Activated CD8-positive, alpha-beta T cell treated with anti-CD3 and anti-CD28 coated beads for 36 hours (primary cell): ENCODE data around the gene HBA1. TPM values are rescaled to one million over a fixed set of nuclear protein-coding genes. Genes with fewer than 3 reads are reported as not detected.
"Not testable (repeated sequence)": the region's sequence is repeated elsewhere in the genome, so short reads cannot be mapped to it uniquely, and the experiment has no call there.

Experiments
- ATAC-seq: fragments of 200-7000 bp; cut with Tn5 transposase; one replicate; pipeline ENCODE4 v1.10.0; 2021; ENCODE audit warnings: mild to moderate bottlenecking, moderate library complexity
- CTCF ChIA-PET: fragments of 350-600 bp; sonication (Branson Sonifier 250); formaldehyde crosslinking; loops from one replicate; lab custom pipeline; 2021; ENCODE audit warnings: antibody characterized with exemption; lab: Charles Lee
- POLR2A ChIA-PET: fragments of 350-600 bp; sonication (Branson Sonifier 250); formaldehyde crosslinking; loops from one replicate; lab custom pipeline; 2021; ENCODE audit warnings: antibody characterized with exemption; lab: Charles Lee
- DNase-seq: peaks from one replicate; pipeline ENCODE4 v3.0.0-alpha.2; 2020
- H3K27ac Mint-ChIP-seq: one replicate; pipeline ENCODE4 v1.8.0; 2021; ENCODE audit warnings: mild to moderate bottlenecking, mixed read lengths
- H3K27me3 Mint-ChIP-seq: one replicate; pipeline ENCODE4 v1.8.0; 2021; ENCODE audit warnings: mixed read lengths
- H3K36me3 Mint-ChIP-seq: one replicate; pipeline ENCODE4 v1.8.0; 2021; ENCODE audit warnings: low read depth, mixed read lengths
- H3K4me1 Mint-ChIP-seq: one replicate; pipeline ENCODE4 v1.8.0; 2021; ENCODE audit warnings: low read depth, mixed read lengths
- H3K4me3 Mint-ChIP-seq: one replicate; pipeline ENCODE4 v1.8.0; 2021; ENCODE audit warnings: mild to moderate bottlenecking, moderate library complexity, mixed read lengths
- H3K9me3 Mint-ChIP-seq: one replicate; pipeline ENCODE4 v1.8.0; 2021; ENCODE audit warnings: mixed read lengths
- intact Hi-C: fragments of 100-400 bp; cut with micrococcal nuclease; formaldehyde crosslinking; loops from one replicate; pipeline ENCODE4 v1.10.0; 2022
- total RNA-seq, 2 experiments: library from RNA; stranded (reverse); gene quantifications; one replicate each; pipeline ENCODE4 v1.2.3, GENCODE V29; 2021
- TF ChIP-seq, protein P1 (sequence below): fragments of 200-600 bp; IDR thresholded peaks from one replicate; pipeline ENCODE4 v1.8.0; 2022; ENCODE audit warnings: antibody characterized with exemption, mild to moderate bottlenecking

Gene HBA1
- total RNA-seq, 2 experiments from 2014 or later: not detected

DNA sequence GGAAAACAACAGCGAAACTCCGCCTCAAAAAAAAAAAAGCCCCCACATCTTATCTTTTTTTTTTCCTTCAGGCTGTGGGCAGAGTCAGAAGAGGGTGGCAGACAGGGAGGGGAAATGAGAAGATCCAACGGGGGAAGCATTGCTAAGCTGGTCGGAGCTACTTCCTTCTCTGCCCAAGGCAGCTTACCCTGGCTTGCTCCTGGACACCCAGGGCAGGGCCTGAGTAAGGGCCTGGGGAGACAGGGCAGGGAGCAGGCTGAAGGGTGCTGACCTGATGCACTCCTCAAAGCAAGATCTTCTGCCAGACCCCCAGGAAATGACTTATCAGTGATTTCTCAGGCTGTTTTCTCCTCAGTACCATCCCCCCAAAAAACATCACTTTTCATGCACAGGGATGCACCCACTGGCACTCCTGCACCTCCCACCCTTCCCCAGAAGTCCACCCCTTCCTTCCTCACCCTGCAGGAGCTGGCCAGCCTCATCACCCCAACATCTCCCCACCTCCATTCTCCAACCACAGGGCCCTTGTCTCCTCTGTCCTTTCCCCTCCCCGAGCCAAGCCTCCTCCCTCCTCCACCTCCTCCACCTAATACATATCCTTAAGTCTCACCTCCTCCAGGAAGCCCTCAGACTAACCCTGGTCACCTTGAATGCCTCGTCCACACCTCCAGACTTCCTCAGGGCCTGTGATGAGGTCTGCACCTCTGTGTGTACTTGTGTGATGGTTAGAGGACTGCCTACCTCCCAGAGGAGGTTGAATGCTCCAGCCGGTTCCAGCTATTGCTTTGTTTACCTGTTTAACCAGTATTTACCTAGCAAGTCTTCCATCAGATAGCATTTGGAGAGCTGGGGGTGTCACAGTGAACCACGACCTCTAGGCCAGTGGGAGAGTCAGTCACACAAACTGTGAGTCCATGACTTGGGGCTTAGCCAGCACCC, 1.2 kb upstream of the HBA1 start:
- Mint-ChIP-seq H3K36me3 (no peaks in the 10 kb centered on the region), H3K9me3 (no peaks in the 10 kb centered on the region), H3K27ac (no peak overlapping the region), H3K27me3 (peaks cover 56% of the 10 kb centered on the region), H3K4me1 (peaks cover 20% of the 10 kb centered on the region), H3K4me3 (no peak overlapping the region)
- intact Hi-C loops: no loop called here
- CTCF ChIA-PET: interaction anchor here (0.9 to 1.7 kb wide), 2 partner anchors 78 to 109 kb away, joined by 3 to 5 read pairs; no protein-coding TSS in a partner anchor
- DNase-seq (no peak), ATAC-seq (no peak)
- TF ChIP-seq, protein P1, sequence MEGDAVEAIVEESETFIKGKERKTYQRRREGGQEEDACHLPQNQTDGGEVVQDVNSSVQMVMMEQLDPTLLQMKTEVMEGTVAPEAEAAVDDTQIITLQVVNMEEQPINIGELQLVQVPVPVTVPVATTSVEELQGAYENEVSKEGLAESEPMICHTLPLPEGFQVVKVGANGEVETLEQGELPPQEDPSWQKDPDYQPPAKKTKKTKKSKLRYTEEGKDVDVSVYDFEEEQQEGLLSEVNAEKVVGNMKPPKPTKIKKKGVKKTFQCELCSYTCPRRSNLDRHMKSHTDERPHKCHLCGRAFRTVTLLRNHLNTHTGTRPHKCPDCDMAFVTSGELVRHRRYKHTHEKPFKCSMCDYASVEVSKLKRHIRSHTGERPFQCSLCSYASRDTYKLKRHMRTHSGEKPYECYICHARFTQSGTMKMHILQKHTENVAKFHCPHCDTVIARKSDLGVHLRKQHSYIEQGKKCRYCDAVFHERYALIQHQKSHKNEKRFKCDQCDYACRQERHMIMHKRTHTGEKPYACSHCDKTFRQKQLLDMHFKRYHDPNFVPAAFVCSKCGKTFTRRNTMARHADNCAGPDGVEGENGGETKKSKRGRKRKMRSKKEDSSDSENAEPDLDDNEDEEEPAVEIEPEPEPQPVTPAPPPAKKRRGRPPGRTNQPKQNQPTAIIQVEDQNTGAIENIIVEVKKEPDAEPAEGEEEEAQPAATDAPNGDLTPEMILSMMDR: no peak
- POLR2A ChIA-PET: no interaction called here

DNA sequence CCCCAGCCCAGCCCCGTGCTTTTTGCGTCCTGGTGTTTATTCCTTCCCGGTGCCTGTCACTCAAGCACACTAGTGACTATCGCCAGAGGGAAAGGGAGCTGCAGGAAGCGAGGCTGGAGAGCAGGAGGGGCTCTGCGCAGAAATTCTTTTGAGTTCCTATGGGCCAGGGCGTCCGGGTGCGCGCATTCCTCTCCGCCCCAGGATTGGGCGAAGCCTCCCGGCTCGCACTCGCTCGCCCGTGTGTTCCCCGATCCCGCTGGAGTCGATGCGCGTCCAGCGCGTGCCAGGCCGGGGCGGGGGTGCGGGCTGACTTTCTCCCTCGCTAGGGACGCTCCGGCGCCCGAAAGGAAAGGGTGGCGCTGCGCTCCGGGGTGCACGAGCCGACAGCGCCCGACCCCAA, 474 bp upstream of the HBA1 start:
- CTCF ChIA-PET: interaction anchor here (1.7 kb wide), 1 partner anchor 79 kb away, joined by 5 read pairs; no protein-coding TSS in a partner anchor
- intact Hi-C loops, H3K9me3 Mint-ChIP-seq, POLR2A ChIA-PET, H3K4me3 Mint-ChIP-seq, H3K27ac Mint-ChIP-seq, ATAC-seq, H3K36me3 Mint-ChIP-seq, DNase-seq: not testable (repeated sequence)
- Mint-ChIP-seq H3K4me1 (peaks cover 18% of the 10 kb centered on the region), H3K27me3 (peaks cover 52% of the 10 kb centered on the region)

DNA sequence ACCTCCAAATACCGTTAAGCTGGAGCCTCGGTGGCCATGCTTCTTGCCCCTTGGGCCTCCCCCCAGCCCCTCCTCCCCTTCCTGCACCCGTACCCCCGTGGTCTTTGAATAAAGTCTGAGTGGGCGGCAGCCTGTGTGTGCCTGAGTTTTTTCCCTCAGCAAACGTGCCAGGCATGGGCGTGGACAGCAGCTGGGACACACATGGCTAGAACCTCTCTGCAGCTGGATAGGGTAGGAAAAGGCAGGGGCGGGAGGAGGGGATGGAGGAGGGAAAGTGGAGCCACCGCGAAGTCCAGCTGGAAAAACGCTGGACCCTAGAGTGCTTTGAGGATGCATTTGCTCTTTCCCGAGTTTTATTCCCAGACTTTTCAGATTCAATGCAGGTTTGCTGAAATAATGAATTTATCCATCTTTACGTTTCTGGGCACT, 928 bp downstream of the HBA1 start:
- ATAC-seq (no peak), DNase-seq (no peak)
- Mint-ChIP-seq H3K4me3 (no peak overlapping the region), H3K27me3 (peaks cover 45% of the 10 kb centered on the region), H3K9me3 (no peaks in the 10 kb centered on the region), H3K27ac (no peak overlapping the region), H3K36me3 (no peaks in the 10 kb centered on the region), H3K4me1 (peaks cover 15% of the 10 kb centered on the region)
- ChIA-PET CTCF (interaction anchor here (1.4 to 1.7 kb wide), 2 partner anchors 60 to 81 kb away, joined by 4 to 5 read pairs; no protein-coding TSS in a partner anchor), POLR2A (interaction anchor here (0.8 kb wide), 1 partner anchor 9 kb away, joined by 5 read pairs; no protein-coding TSS in a partner anchor)
- intact Hi-C loops: no loop called here
- TF ChIP-seq, protein P1: no peak

DNA sequence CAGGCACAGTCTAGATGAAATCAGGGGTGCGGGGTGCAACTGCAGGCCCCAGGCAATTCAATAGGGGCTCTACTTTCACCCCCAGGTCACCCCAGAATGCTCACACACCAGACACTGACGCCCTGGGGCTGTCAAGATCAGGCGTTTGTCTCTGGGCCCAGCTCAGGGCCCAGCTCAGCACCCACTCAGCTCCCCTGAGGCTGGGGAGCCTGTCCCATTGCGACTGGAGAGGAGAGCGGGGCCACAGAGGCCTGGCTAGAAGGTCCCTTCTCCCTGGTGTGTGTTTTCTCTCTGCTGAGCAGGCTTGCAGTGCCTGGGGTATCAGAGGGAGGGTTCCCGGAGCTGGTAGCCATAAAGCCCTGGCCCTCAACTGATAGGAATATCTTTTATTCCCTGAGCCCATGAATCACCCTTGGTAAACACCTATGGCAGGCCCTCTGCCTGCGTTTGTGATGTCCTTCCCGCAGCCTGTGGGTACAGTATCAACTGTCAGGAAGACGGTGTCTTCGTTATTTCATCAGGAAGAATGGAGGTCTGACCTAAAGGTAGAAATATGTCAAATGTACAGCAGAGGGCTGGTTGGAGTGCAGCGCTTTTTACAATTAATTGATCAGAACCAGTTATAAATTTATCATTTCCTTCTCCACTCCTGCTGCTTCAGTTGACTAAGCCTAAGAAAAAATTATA, 1.6 kb downstream of the HBA1 start:
- H3K9me3 Mint-ChIP-seq: no peaks in the 10 kb centered on the region
- peaks cover 45% of the 10 kb centered on the region for H3K27me3 Mint-ChIP-seq
- no peak for ATAC-seq
- no peak overlapping the region for H3K27ac Mint-ChIP-seq
- no peak overlapping the region for H3K4me3 Mint-ChIP-seq
- DNase-seq: no peak
- H3K4me1 Mint-ChIP-seq: peaks cover 15% of the 10 kb centered on the region
- no peaks in the 10 kb centered on the region for H3K36me3 Mint-ChIP-seq
- ChIA-PET POLR2A (interaction anchor here (0.8 to 1.3 kb wide), 2 partner anchors 10 kb away, joined by 3 to 5 read pairs; no protein-coding TSS in a partner anchor), CTCF (interaction anchor here (1.4 to 1.7 kb wide), 3 partner anchors 61 to 112 kb away, joined by 3 to 5 read pairs (median 4); no protein-coding TSS in a partner anchor)
- TF ChIP-seq, protein P1: no peak
- intact Hi-C loops: no loop called here

DNA sequence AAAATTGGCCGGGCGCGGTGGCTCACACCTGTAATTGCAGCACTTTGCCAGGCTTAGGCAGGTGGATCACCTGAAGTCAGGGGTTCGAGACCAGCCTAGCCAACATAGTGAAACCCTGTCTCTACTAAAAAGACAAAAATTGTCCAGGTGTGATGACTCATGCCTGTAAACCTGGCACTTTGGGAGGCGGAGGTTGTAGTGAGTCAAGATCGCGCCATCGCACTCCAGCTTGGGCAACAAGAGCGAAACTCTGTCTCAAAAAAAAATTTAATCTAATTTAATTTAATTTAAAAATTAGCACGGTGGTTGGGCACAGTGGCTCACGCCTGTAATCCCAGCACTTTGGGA, 2.2 kb downstream of the HBA1 start:
- H3K9me3 Mint-ChIP-seq: no peaks in the 10 kb centered on the region
- TF ChIP-seq, protein P1: no peak
- no peak for ATAC-seq
- no peak overlapping the region for H3K4me3 Mint-ChIP-seq
- no peaks in the 10 kb centered on the region for H3K36me3 Mint-ChIP-seq
- CTCF ChIA-PET: interaction anchor here (1.1 to 2.4 kb wide), 3 partner anchors 71 to 116 kb away, joined by 3 to 6 read pairs (median 5); no protein-coding TSS in a partner anchor
- POLR2A ChIA-PET: interaction anchor here (1.3 kb wide), 1 partner anchor 10 kb away, joined by 3 read pairs; no protein-coding TSS in a partner anchor
- peaks cover 40% of the 10 kb centered on the region for H3K27me3 Mint-ChIP-seq
- H3K4me1 Mint-ChIP-seq: peaks cover 12% of the 10 kb centered on the region
- intact Hi-C loops: no loop called here
- H3K27ac Mint-ChIP-seq: no peak overlapping the region
- DNase-seq: no peak
